Transverse colon (tissue), 4 donors: Measurements from ENCODE around the gene STEAP3. TPM values are rescaled to one million over a fixed set of nuclear protein-coding genes. Genes with fewer than 3 reads are reported as not detected.

Experiments
- DNase-seq: peaks from one replicate; pipeline ENCODE4 v3.0.0-alpha.2; 2019
- H3K27ac ChIP-seq, 4 donors: fragments of 200-600 bp; sonication (generic); 2 replicates each; pipeline ENCODE4 v1.5.1; 2016 to 2018; ENCODE audit warnings: inconsistent platforms in 4 of 4
- H3K27me3 ChIP-seq: fragments of 200-600 bp; sonication (generic); 2 replicates; pipeline ENCODE4 v1.5.1; 2017; ENCODE audit warnings: inconsistent platforms
- H3K36me3 ChIP-seq, 4 donors: fragments of 200-600 bp; sonication (generic); 2 replicates each; pipeline ENCODE4 v1.5.1; 2017 to 2019; ENCODE audit warnings: inconsistent platforms in 4 of 4
- H3K4me1 ChIP-seq, 4 donors: fragments of 200-600 bp; sonication (generic); 2 replicates each; pipeline ENCODE4 v1.5.1; 2017 to 2020; ENCODE audit warnings: inconsistent platforms in 4 of 4
- H3K4me3 ChIP-seq, 4 donors: fragments of 200-600 bp; sonication (generic); 1 replicate in 1 of 4; 2 replicates in 3 of 4; pipeline versions ENCODE4 v1.5.1 to v1.6.1; 2017 to 2019; ENCODE audit warnings: inconsistent platforms in 4 of 4
- H3K9me3 ChIP-seq, 2 donors: fragments of 200-600 bp; sonication (generic); 2 replicates each; pipeline ENCODE4 v1.5.1; 2017 to 2019; ENCODE audit warnings: inconsistent platforms in 2 of 2
- CTCF ChIP-seq, 5 experiments: fragments of 200-600 bp in 3 of 5; fragments of 450-650 bp in 2 of 5; sonication (generic) in 3 of 5; IDR thresholded peaks; 1 replicate in 2 of 5; 2 replicates in 3 of 5; pipeline ENCODE4 v1.5.1; 2016 to 2017; ENCODE audit warnings: antibody characterized with exemption in 5 of 5, inconsistent platforms in 3 of 5, mild to moderate bottlenecking in 2 of 5, moderate library complexity in 1 of 5
- EP300 ChIP-seq: sonication (generic); formaldehyde crosslinking; IDR thresholded peaks from one replicate; pipeline ENCODE4 v1.6.1; 2017; ENCODE audit warnings: antibody characterized with exemption, low read depth
- POLR2A ChIP-seq: fragments of 450-650 bp; IDR thresholded peaks from one replicate; pipeline ENCODE4 v1.6.1; 2016; ENCODE audit warnings: antibody characterized with exemption, mild to moderate bottlenecking, moderate library complexity
- POLR2AphosphoS5 ChIP-seq, 3 donors: sonication (generic); formaldehyde crosslinking; IDR thresholded peaks; one replicate each; pipeline ENCODE4 v1.6.1; 2016; ENCODE audit warnings: antibody characterized with exemption in 3 of 3
- WGBS, 2 donors: methylation state at CpG; one replicate each; pipeline ENCODE4 v1.1.5; 2018; ENCODE audit warnings: low coverage in 1 of 2; 5-methylcytosine and 5-hydroxymethylcytosine counted together
- in situ Hi-C, 4 donors: fragments of 200-750 bp; cut with MboI; loops; one replicate each; pipeline versions ENCODE4 v1.15.0 to v1.15.1; 2017; ENCODE audit warnings: low sequenced_read_pairs in 3 of 4, low pct_ligation_motif_present in 1 of 4, low pct_unique_long_range_greater_than_20kb in 1 of 4
- intact Hi-C: fragments of 100-400 bp; cut with DNase I; formaldehyde crosslinking; loops from one replicate; pipeline ENCODE4 v1.15.1; 2023; ENCODE audit warnings: low total_unique reads
- total RNA-seq, 4 donors: library from RNA; depleted of rRNA; stranded (reverse); fragments of >200 nt; gene quantifications; one replicate each; pipeline ENCODE4 v1.1.0, GENCODE V29; 2016

STEAP3 gene
- total RNA-seq, 4 donors from 2014 or later, result 23.3 to 54.3 (median 37.6) TPM

GRCh38 chr2:119254601-119255080 lies 31.0 kb downstream of the STEAP3 start:
- no peak for DNase-seq
- Histone ChIP-seq H3K36me3 (no peaks in the 10 kb centered on the region), H3K27ac (no peak overlapping the region), H3K4me1 (no peaks in the 10 kb centered on the region), H3K9me3 (no peaks in the 10 kb centered on the region), H3K27me3 (no peaks in the 10 kb centered on the region), H3K4me3 (no peak overlapping the region)
- 95% methylated on average over 9 of the region's 10 CpGs; no CpG with 5 or more reads in 1 of the 2 donors for WGBS, 2 donors
- intact Hi-C loops (no loop called here), in situ Hi-C loops (no loop called here)
- TF ChIP-seq POLR2AphosphoS5 (IDR thresholded peaks at IDR 0.05), result no peak
- no peak for TF ChIP-seq POLR2A
- no peak for TF ChIP-seq CTCF (IDR thresholded peaks at IDR 0.05)
- TF ChIP-seq EP300, result no peak

GRCh38 chr2:119255760-119256581 lies 32.3 kb downstream of the STEAP3 start:
- Histone ChIP-seq H3K27ac (no peak overlapping the region), H3K9me3 (no peaks in the 10 kb centered on the region), H3K4me1 (no peaks in the 10 kb centered on the region), H3K4me3 (no peak overlapping the region), H3K27me3 (no peaks in the 10 kb centered on the region), H3K36me3 (no peaks in the 10 kb centered on the region)
- intact Hi-C loops, result no loop called here
- WGBS, 2 donors, result 58 to 69% methylated on average over 4 to 12 of the region's 12 CpGs
- in situ Hi-C loops, result no loop called here
- no peak for TF ChIP-seq POLR2A
- no peak for TF ChIP-seq CTCF (IDR thresholded peaks at IDR 0.05)
- no peak for TF ChIP-seq EP300
- no peak for TF ChIP-seq POLR2AphosphoS5 (IDR thresholded peaks at IDR 0.05)
- no peak for DNase-seq

DNA sequence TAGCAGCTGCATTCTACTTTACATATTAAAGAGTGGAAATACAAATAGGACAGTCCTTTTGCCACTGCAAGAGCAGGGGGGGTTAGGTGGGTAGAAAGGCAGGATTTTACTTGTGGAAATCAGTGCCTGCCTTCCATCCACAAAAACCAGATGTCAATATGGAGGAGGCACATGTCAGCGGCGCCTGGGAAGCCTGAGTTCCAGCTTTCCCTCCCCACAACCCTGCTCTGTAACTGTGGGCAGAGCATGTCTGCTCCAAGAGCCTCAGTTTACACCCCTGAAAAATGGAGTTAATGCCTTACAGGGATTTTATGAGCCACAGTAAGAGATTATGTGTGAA lies 32.9 kb downstream of the STEAP3 start:
- Histone ChIP-seq H3K27me3 (no peaks in the 10 kb centered on the region), H3K27ac (no peak overlapping the region), H3K4me1 (no peaks in the 10 kb centered on the region), H3K4me3 (no peak overlapping the region), H3K9me3 (no peaks in the 10 kb centered on the region), H3K36me3 (no peaks in the 10 kb centered on the region)
- in situ Hi-C loops, result no loop called here
- intact Hi-C loops, result no loop called here
- no peak for DNase-seq
- TF ChIP-seq CTCF (IDR thresholded peaks at IDR 0.05) (no peak), POLR2A (no peak), POLR2AphosphoS5 (IDR thresholded peaks at IDR 0.05) (no peak), EP300 (no peak)
- 84 to 100% methylated on average over 2 of the region's 2 CpGs for WGBS, 2 donors

- intact Hi-C loops (no loop called here), in situ Hi-C loops (no loop called here)
Observed at GRCh38 chr2:119257198-119257597, 33.6 kb downstream of the STEAP3 start.

More at GRCh38 chr2:119257198-119257597, 33.6 kb downstream of the STEAP3 start:
- no peaks in the 10 kb centered on the region for H3K27me3 ChIP-seq
- TF ChIP-seq POLR2A, result no peak
- TF ChIP-seq CTCF (IDR thresholded peaks at IDR 0.05), result no peak
- TF ChIP-seq POLR2AphosphoS5 (IDR thresholded peaks at IDR 0.05), result no peak
- TF ChIP-seq EP300, result no peak
- no peaks in the 10 kb centered on the region for H3K4me1 ChIP-seq
- no peak for DNase-seq
- WGBS, 2 donors, result 95 to 100% methylated on average over 1 to 9 of the region's 9 CpGs
- no peaks in the 10 kb centered on the region for H3K36me3 ChIP-seq
- no peaks in the 10 kb centered on the region for H3K9me3 ChIP-seq
- no peak overlapping the region for H3K4me3 ChIP-seq
- no peak overlapping the region for H3K27ac ChIP-seq
